Measurements from ENCODE around the gene MAGEA1.
"Not testable (repeated sequence)": the region's sequence is repeated elsewhere in the genome, so short reads cannot be mapped to it uniquely, and the experiment has no call there.

MAGEA1 gene, protein sequence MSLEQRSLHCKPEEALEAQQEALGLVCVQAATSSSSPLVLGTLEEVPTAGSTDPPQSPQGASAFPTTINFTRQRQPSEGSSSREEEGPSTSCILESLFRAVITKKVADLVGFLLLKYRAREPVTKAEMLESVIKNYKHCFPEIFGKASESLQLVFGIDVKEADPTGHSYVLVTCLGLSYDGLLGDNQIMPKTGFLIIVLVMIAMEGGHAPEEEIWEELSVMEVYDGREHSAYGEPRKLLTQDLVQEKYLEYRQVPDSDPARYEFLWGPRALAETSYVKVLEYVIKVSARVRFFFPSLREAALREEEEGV

GRCh38 chrX:153179131-153179530 is at the start of gene MAGEA1:
Gene MAGEA1, plus strand, starts transcription at chrX:153179284. Its CDS starts 3,106 bp downstream, at chrX:153182390.
- DNase-seq = peak; percentile 71

DNA sequence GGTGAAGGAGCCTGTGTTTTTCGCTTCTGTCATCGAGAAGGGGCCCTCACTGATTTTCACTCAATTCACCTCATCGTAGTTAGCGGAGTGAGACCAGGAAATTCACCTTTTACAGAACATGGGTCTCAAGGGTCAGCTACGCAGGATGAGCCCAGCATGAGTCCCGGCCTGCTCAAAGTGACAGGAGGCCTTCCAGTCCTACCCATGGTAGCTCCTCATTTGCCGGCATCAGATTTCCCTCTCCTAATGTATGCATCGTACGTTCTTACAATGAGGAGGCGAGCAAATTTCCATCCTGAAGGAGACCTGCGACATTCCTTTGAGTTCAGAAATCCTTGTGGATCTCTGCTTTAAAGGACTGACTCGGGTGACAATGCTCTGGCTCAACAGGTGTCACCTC is 46.2 kb upstream of the MAGEA1 start:
- not testable (repeated sequence) for DNase-seq

GRCh38 chrX:153139074-153139473 is 40.0 kb upstream of the MAGEA1 start:
- DNase-seq = not testable (repeated sequence)

- not testable (repeated sequence) for DNase-seq
These were observed 32.8 kb upstream of the MAGEA1 start for GRCh38 chrX:153146288-153146687.

DNA sequence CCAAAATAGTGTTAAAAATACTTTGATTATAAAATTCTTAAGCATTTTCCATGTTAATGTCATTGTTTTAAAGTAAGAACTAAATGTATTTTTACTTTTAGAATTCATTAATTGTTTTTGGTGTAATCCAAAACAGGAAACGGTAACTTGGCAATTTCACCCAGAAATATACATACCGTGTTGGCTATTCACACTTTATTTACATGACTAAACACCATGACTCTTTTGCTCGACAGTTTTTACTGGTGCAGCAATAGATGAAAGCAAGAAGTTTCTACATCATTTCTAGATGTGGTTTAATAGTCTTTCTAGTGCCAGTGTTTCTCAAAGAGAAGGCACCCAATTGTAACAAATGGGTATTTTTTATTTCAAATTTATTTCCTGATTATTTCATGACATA is 25.6 kb upstream of the MAGEA1 start:
- no peak for DNase-seq

DNA sequence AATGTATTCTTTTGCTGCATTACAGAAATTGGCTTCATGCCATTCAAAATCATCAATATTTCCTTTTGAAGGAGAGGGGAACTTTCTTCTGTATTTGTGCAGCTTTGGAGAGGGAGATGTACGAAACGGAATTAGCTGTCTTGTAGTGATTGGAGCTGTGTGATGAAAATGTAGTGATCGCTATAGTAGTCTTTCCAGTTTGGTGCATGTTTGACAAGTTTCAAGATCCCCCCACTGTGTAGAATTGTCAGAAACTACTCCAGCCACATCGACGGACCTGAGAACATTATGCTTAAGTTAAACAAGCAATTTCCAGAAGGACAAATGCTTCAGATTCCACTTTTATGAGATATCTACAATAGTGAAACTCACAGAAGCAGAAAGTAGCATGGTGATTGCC is 21.6 kb upstream of the MAGEA1 start:
- DNase-seq = no peak

GRCh38 chrX:153158319-153158718 is 20.8 kb upstream of the MAGEA1 start:
- DNase-seq = no peak

GRCh38 chrX:153161952-153162351 is 17.1 kb upstream of the MAGEA1 start:
- DNase-seq = no peak

- no peak for DNase-seq
These were observed 14.4 kb upstream of the MAGEA1 start for GRCh38 chrX:153164733-153165132.

GRCh38 chrX:153168423-153168822 is 10.7 kb upstream of the MAGEA1 start:
- not testable (repeated sequence) for DNase-seq

GRCh38 chrX:153181822-153182221 is 2.7 kb downstream of the MAGEA1 start:
- no peak for DNase-seq

DNA sequence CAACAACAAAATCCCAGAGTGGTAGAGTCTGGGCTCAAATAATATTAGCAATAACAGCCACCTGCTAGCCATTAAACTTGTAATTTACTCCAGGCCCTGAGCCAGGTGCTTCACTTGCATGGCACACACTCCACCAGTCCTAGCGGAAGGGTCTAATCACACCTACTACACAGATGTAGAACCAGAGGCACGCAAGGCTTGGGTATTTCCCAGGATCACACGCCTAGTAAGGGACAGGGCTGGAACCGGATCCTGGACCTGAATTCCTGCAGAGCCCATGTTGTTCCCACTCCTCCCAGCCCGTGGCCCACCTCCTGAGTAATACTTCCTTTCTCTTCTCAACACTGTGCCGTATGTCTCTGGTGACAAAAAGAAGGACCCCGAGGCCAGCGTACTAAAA is 5.7 kb downstream of the MAGEA1 start:
- no peak for DNase-seq

GRCh38 chrX:153190381-153190780 is 11.3 kb downstream of the MAGEA1 start:
- no peak for DNase-seq

DNA sequence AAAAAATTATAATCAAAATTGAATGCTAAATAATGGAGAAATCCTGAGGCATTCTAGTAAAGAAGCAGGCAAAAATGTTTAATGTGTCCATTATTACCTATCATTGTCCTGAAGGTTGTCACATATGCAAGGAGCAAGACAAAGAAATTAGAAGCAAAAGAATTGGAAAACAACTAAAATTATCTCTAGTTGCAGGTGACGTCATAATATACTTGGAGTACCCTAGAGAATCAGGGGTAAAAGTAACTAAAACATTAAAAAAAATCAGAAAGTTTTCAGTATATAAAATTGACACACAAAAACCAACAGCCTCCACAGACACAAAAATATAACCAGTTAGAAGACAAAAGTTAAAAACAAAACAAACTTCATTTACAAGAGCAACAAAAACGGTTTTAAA is 21.4 kb downstream of the MAGEA1 start:
- DNase-seq = no peak

DNA sequence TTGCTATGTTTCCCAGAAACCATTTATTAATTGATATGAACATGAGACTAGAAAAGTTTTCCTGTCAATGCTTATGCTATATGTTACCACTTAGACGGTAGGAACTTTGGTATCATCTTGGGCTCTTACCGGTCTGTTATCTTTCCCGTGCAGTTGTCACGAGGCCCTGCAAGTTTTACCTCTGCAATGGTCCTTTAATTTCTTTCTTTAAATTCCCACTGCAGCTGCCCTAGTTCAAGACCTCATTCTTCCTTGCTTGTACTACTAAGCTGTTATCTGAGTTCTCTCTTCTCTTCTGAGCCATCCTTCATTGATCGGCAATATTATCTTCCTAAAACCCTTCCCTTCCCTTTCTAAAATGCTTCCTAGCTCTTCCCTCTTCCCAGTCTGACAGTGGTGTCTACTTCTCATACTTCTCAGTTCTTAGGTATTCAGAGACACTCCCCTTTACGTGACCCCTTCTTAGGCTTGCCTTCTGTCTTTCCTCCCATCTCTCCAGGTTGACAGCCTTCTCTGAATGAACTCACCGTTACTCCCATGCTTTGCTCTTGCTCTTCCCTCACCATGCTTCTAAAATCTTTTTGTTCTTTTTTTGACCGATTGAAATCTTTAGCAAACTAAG is 27.5 kb downstream of the MAGEA1 start:
- no peak for DNase-seq

DNA sequence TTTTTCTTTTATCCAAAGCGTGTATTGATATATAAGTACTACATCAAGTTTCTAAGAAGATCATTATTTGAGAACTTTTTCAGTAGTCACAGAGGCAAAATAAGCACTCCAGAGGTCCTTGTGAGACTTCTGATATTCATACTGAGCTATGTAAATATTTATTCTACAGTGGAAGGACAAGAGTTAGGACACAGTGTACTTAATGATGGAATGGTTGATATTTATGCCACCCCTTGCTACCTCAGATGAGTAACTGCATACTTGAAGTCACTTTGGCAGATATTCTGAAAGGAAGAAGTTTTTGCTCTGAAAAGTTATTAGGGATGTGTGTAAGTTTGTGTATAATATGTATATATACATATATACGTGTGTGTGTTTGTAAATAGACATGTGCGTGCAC is 30.3 kb downstream of the MAGEA1 start:
- DNase-seq = no peak

GRCh38 chrX:153214934-153215333 is 35.9 kb downstream of the MAGEA1 start:
- DNase-seq = peak; percentile 8

DNA sequence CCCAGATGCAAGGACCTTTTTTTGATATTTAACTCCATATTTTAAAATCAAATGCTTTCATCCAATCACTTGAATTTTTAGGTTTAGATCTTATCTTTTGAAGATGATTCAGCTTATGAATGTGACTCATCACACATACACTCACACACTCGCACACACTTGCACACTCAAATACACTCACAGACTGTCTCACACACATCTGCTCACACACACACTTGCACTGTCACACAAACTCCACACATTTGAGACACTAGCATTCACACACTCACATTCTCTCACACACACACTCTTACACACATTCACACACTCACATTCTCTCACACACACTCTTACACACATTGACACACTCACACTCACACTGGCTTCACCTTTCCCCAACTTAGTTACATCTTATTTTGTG is 37.8 kb downstream of the MAGEA1 start:
- DNase-seq = no peak

GRCh38 chrX:153225438-153226098 is 46.5 kb downstream of the MAGEA1 start:
- DNase-seq = no peak

DNA sequence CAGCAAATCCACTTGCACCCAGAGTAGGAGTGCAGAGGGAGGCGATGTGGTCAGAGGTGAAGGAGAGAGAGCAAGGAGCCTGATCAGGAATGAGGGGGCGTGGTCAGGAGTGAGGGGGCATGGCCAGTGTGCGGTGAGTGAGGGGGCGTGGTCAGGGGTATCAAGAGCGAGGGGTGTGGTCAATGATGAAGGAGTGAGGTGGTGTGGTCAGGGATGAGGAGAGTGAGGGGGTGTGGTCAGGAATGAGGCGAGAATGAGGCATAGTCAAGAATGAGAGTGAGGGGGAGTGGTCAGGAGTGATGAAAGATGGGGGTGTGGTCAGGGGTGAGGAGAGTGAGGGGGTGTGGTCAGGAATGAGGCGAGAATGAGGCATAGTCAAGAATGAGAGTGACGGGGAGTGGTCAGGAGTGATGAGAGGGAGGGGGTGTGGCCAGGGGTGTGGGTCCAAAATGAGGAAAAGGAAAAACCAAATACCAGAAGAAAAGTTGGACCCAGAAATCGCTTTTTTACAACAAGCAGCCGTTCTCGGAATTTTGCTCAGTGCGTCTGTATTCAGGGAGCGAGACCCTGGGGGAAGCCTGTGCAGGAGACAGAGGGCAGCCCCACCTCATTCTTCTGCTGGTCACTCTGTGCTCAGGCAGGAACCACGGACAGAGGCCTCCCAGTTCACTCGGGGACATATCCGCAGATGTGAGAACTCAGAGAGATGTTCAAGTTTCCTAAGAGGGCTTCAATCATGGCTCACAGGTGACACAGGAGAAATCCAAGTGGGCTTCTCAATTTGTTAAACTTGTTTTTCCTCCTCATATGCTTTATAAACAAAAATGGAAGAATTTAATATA is 47.5 kb downstream of the MAGEA1 start:
- DNase-seq = no peak
